Thoracic aorta (tissue), 2 donors: ENCODE results near the gene PDE8A. TPM values are rescaled to one million over a fixed set of nuclear protein-coding genes. Genes with fewer than 3 reads are reported as not detected.
"Not testable (repeated sequence)": the region's sequence is repeated elsewhere in the genome, so short reads cannot be mapped to it uniquely, and the experiment has no call there.

Experiments used
- ATAC-seq: fragments of 150-250 bp; one replicate; pipeline ENCODE4 v1.8.0; 2017; ENCODE audit warnings: low read depth; ENCODE audit not compliant: insufficient number of reproducible peaks, low FRiP score
- DNase-seq: peaks from one replicate; pipeline ENCODE4 v3.0.0-alpha.2; 2020; ENCODE audit warnings: low spot score
- H3K27ac ChIP-seq, 2 donors: fragments of 200-600 bp; sonication (generic); 1 replicate in 1 of 2; 2 replicates in 1 of 2; pipeline ENCODE4 v1.5.1; 2016; ENCODE audit warnings: mild to moderate bottlenecking in 2 of 2, moderate library complexity in 2 of 2
- H3K27me3 ChIP-seq: fragments of 200-600 bp; sonication (generic); replicated peaks from 2 replicates; pipeline ENCODE4 v1.6.0; 2016; ENCODE audit warnings: mild to moderate bottlenecking; ENCODE audit not compliant: insufficient read depth
- H3K36me3 ChIP-seq: fragments of 200-600 bp; sonication (generic); one replicate; pipeline ENCODE4 v1.5.1; 2016
- H3K4me1 ChIP-seq, 2 donors: fragments of 200-600 bp; sonication (generic); 1 replicate in 1 of 2; 2 replicates in 1 of 2; pipeline versions ENCODE4 v1.5.1 to v1.6.0; 2016; ENCODE audit warnings: low read depth in 2 of 2, mild to moderate bottlenecking in 1 of 2; ENCODE audit not compliant: control insufficient read depth in 1 of 2
- H3K4me3 ChIP-seq: fragments of 200-600 bp; sonication (generic); 2 replicates; pipeline ENCODE4 v1.5.1; 2016; ENCODE audit warnings: mild to moderate bottlenecking
- H3K9me3 ChIP-seq: fragments of 200-600 bp; sonication (generic); 2 replicates; pipeline ENCODE4 v1.5.1; 2016
- total RNA-seq, 2 donors: library from RNA; depleted of rRNA; stranded (reverse); fragments of >200 nt; gene quantifications; one replicate each; pipeline versions ENCODE4 v1.1.0 to v1.2.3, GENCODE V29; 2016
- TF ChIP-seq, protein P1 (sequence below): fragments of 200-600 bp; sonication (generic); IDR thresholded peaks from one replicate; pipeline ENCODE4 v1.5.1; 2019; ENCODE audit warnings: antibody characterized with exemption

Gene PDE8A
- total RNA-seq, 2 donors from 2014 or later = 35.1 to 43.7 TPM

DNA sequence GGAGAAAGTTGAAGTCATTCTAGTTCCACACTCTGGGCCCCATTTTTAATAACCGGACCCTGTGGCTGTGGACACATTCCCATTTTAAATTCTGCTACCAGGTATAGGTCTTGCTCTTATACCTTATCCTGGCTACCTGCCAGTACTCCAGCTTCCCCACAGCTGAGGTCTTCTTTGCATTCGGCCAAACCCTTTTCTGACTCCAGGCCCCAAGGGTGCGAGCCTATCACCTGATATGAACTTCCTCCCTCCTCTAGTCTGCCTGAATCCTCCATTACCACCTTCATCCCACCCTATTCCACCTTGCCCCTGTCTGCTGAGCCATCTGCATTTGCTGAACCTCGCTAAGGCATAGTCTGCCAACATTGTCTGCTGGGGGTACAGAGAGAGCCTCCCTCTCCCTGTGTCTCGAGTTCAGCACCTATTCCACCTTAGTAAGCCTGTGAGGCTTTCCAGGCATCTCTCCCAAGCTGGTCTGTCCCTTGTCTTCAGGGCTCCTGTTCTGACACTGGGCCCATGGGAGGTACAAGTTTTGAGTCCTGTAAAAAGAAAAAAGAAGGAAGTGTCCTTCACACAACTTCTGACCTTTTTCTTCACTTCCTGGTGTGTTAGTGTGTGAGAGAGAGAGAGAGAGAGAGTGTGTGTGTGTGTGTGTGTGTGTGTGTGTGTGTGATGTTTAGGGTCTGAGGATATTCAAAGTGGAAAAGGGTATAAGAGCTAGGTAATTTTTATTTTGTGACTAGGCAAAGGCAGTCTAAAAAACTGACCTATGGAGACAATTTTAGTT lies 27.0 kb downstream of the PDE8A start:
- Histone ChIP-seq H3K4me3 (no peak overlapping the region), H3K27ac (peak overlapping the region in 1 of 2 donors; percentile 34), H3K9me3 (no peaks in the 10 kb centered on the region), H3K27me3 (no peaks in the 10 kb centered on the region), H3K4me1 (peaks cover 34 to 67% of the 10 kb centered on the region in 2 donors), H3K36me3 (no peaks in the 10 kb centered on the region)
- no peak for ATAC-seq
- TF ChIP-seq, protein P1, sequence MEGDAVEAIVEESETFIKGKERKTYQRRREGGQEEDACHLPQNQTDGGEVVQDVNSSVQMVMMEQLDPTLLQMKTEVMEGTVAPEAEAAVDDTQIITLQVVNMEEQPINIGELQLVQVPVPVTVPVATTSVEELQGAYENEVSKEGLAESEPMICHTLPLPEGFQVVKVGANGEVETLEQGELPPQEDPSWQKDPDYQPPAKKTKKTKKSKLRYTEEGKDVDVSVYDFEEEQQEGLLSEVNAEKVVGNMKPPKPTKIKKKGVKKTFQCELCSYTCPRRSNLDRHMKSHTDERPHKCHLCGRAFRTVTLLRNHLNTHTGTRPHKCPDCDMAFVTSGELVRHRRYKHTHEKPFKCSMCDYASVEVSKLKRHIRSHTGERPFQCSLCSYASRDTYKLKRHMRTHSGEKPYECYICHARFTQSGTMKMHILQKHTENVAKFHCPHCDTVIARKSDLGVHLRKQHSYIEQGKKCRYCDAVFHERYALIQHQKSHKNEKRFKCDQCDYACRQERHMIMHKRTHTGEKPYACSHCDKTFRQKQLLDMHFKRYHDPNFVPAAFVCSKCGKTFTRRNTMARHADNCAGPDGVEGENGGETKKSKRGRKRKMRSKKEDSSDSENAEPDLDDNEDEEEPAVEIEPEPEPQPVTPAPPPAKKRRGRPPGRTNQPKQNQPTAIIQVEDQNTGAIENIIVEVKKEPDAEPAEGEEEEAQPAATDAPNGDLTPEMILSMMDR = no peak
- no peak for DNase-seq

DNA sequence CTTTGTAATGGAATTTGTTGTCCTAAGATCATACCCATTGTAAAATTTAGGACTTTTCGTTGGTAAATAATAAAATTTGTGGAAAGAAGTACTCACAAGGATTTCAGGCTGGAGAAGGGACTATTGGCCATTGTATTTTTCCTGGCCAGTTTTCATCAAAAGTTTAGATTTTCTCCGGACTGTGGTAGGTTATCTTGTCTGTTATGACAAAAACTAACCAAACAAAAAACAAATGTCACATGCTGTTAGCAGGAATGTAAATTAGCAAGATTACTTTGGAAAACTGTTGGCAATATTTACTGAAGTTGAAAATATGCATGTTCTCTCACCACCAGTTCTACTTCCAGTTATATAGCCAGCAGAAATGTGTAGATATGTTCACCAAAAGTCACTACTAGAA lies 27.8 kb downstream of the PDE8A start:
- no peak overlapping the region for H3K4me3 ChIP-seq
- peak overlapping the region; percentile 76 to 86 for H3K27ac ChIP-seq
- no peak for ATAC-seq
- H3K27me3 ChIP-seq = no peaks in the 10 kb centered on the region
- DNase-seq = no peak
- TF ChIP-seq, protein P1 = no peak
- no peaks in the 10 kb centered on the region for H3K9me3 ChIP-seq
- H3K36me3 ChIP-seq = no peaks in the 10 kb centered on the region
- peaks cover 32 to 60% of the 10 kb centered on the region in 2 donors for H3K4me1 ChIP-seq

DNA sequence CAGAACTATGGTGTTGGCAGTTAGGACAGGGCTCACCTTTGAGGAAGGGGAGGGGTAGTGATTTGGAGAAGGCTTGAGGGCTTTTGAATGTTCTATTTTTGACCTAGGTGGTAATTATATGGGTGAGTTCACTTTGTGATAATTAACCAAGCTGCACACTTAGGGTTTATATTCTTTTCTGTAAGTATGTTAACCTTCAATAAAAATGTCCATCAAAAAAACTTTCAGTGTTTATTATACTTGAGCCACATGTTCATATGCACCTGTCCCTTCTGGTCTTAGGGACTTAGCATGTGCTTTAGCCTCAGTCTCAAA lies 28.4 kb downstream of the PDE8A start:
- Histone ChIP-seq H3K36me3 (no peaks in the 10 kb centered on the region), H3K27ac (peak overlapping the region; percentile 76 to 86), H3K27me3 (no peaks in the 10 kb centered on the region), H3K9me3 (no peaks in the 10 kb centered on the region), H3K4me3 (no peak overlapping the region), H3K4me1 (peaks cover 32 to 57% of the 10 kb centered on the region in 2 donors)
- TF ChIP-seq, protein P1 = no peak
- no peak for DNase-seq
- ATAC-seq = no peak

DNA sequence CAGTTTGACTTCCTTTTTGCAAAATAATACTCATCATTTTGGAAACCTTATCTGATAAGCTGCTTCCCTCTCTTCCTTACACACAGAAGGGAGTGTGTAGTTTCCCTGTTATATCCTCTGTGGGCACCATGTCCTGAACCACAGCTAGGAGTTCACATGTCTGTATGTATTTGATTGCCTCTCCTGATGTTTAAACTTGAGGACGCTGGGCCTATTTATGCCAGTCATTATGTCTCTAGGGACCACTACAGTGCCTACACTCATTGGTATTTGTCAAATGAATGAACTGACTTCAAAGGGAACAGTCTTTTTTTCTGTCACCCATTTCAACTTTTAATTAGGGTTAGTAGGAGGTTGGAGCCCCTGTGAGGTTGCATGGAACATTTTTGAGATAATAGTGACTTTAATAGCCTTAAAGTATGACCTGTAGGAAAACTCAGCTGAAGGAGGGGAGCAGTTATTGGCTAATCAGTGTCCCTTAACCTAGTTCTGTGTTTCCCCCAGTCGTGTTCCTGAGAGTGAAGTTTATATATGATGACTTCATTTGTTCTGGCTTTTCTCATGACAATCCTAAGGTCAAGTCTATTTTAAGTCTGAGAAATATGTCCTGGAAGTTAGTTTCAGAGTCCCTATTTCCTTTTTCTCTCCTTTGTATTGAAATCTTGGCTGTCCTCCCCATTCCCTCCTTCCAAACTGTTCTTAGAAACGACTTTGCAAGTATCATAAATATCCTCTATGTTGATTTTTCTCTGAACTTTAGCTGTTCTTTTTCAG lies 28.9 kb downstream of the PDE8A start:
- H3K27ac ChIP-seq = peak overlapping the region; percentile 76 to 86
- H3K36me3 ChIP-seq = no peaks in the 10 kb centered on the region
- TF ChIP-seq, protein P1 = no peak
- H3K4me1 ChIP-seq = peaks cover 26 to 52% of the 10 kb centered on the region in 2 donors
- ATAC-seq (peak; percentile 86), DNase-seq (no peak)
- no peaks in the 10 kb centered on the region for H3K9me3 ChIP-seq
- no peaks in the 10 kb centered on the region for H3K27me3 ChIP-seq
- peak overlapping the region; percentile 34 for H3K4me3 ChIP-seq

DNA sequence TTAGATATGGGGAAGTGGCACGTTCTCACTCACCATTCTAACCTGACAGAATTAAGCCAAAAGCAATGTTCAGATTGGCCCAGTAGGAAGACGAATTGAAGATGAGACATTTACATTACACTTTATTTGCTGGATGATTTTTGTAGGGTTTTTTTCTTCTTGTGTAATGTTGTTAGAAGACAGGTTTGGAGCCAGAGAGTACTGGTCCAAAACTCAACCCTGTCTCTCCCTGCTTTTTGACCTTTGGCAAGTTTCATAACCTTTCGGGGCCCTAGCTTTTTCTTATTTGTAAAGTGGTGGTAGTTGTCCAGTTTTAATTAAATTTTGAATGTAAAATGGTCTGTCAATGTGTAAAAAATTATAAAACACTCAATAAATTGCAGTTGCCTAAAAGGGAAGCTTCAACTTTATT lies 29.5 kb downstream of the PDE8A start:
- H3K4me1 ChIP-seq = peaks cover 22 to 47% of the 10 kb centered on the region in 2 donors
- no peak for ATAC-seq

DNA sequence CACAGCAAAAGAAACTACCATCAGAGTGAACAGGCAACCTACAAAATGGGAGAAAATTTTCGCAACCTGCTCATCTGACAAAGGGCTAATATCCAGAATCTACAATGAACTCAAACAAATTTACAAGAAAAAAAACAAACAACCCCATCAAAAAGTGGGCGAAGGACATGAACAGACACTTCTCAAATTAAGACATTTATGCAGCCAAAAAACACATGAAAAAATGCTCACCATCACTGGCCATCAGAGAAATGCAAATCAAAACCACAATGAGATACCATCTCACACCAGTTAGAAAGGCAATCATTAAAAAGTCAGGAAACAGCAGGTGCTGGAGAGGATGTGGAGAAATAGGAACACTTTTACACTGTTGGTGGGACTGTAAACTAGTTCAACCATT lies 30.1 kb downstream of the PDE8A start:
- H3K4me1 ChIP-seq = peaks cover 22 to 42% of the 10 kb centered on the region in 2 donors
- not testable (repeated sequence) for H3K4me3 ChIP-seq

More for the DNA sequence above, 29.5 kb downstream of the PDE8A start:
- Histone ChIP-seq H3K4me3 (peak overlapping the region; percentile 34), H3K9me3 (no peaks in the 10 kb centered on the region), H3K27me3 (no peaks in the 10 kb centered on the region), H3K36me3 (no peaks in the 10 kb centered on the region), H3K27ac (peak overlapping the region; percentile 76 to 86)
- TF ChIP-seq, protein P1 = no peak
- DNase-seq = no peak

More for the DNA sequence above, 30.1 kb downstream of the PDE8A start:
- DNase-seq, H3K27ac ChIP-seq, ATAC-seq, H3K9me3 ChIP-seq, H3K36me3 ChIP-seq, H3K27me3 ChIP-seq: not testable (repeated sequence)
